ENCODE data around the gene EMB. TPM values are rescaled to one million over a fixed set of nuclear protein-coding genes. Genes with fewer than 3 reads are reported as not detected.
"Not testable (repeated sequence)": the region's sequence is repeated elsewhere in the genome, so short reads cannot be mapped to it uniquely, and the experiment has no call there.

EMB gene
- polyA plus RNA-seq, 3 donors, result 51.9 to 191 (median 131) TPM

DNA sequence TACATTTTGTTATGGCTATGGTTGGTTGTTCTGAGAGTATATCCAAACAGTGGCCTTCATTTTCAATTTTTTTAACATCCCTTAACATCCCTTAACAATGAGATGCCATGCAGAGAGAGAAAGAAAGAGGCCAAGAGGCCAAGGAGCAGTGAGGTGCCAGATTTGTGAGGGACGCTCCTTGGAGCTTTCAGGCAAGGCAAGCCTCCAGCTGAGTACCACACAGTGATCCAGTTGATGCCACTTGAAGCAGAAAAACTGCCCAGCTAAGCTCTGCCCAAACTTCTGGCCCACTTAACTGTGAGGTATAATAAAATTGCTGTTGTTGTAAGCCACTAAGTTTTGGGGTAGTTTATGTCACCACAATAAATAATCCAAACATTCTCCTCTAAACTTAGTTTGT, 22.6 kb upstream of the EMB start:
- Histone ChIP-seq H3K4me3 (replicated peaks in 1 of 3; ENCODE audit: low read depth in 2 of 3, low read length in 3 of 3) (no peak overlapping the region), H4K20me1 (ENCODE audit: insufficient read depth, low read length) (no peaks in the 10 kb centered on the region), H3K79me2 (ENCODE audit: insufficient read depth, low read length) (no peaks in the 10 kb centered on the region), H3K4me2 (replicated peaks; ENCODE audit: extremely low read depth, low read length, poor library complexity, severe bottlenecking) (no peak overlapping the region), H3K4me1 (ENCODE audit: control insufficient read depth in 1 of 2, insufficient read depth in 2 of 2, low read length in 2 of 2) (no peaks in the 10 kb centered on the region), H3K36me3 (replicated peaks in 1 of 2; ENCODE audit: control insufficient read depth in 1 of 2, insufficient read depth in 2 of 2, low read length in 2 of 2) (no peaks in the 10 kb centered on the region), H3K27ac (ENCODE audit: low read depth in 1 of 2, low read length in 2 of 2) (no peak overlapping the region), H2AFZ (ENCODE audit: insufficient read depth, low read depth, low read length, poor library complexity, severe bottlenecking) (no peak overlapping the region), H3K9me3 (replicated peaks in 1 of 2; ENCODE audit: control insufficient read depth in 1 of 2, insufficient read depth in 1 of 2, low read length in 2 of 2) (no peaks in the 10 kb centered on the region), H3K27me3 (ENCODE audit: control insufficient read depth in 2 of 2, insufficient read depth in 2 of 2, low read length in 2 of 2) (no peaks in the 10 kb centered on the region), H3K9ac (ENCODE audit: insufficient read depth, low read length, poor library complexity, severe bottlenecking) (no peak overlapping the region)
- WGBS (ENCODE audit: insufficient coverage), result 100% methylated on average over 1 of the region's 1 CpG
- Mint-ChIP-seq H3K4me1 (peaks cover 1% of the 10 kb centered on the region), H3K36me3 (peaks cover 0 to 3% of the 10 kb centered on the region in 2 donors), H3K27ac (no peak overlapping the region), H3K4me3 (no peak overlapping the region), H3K27me3 (ENCODE audit: low read depth in 3 of 3) (peaks cover 0 to 1% (median 0%) of the 10 kb centered on the region in 3 donors), H3K9me3 (peaks cover 4 to 18% (median 12%) of the 10 kb centered on the region in 7 donors)
- no peak for DNase-seq
- intact Hi-C loops (cut with micrococcal nuclease), result no loop called here
- TF ChIP-seq, protein P1, sequence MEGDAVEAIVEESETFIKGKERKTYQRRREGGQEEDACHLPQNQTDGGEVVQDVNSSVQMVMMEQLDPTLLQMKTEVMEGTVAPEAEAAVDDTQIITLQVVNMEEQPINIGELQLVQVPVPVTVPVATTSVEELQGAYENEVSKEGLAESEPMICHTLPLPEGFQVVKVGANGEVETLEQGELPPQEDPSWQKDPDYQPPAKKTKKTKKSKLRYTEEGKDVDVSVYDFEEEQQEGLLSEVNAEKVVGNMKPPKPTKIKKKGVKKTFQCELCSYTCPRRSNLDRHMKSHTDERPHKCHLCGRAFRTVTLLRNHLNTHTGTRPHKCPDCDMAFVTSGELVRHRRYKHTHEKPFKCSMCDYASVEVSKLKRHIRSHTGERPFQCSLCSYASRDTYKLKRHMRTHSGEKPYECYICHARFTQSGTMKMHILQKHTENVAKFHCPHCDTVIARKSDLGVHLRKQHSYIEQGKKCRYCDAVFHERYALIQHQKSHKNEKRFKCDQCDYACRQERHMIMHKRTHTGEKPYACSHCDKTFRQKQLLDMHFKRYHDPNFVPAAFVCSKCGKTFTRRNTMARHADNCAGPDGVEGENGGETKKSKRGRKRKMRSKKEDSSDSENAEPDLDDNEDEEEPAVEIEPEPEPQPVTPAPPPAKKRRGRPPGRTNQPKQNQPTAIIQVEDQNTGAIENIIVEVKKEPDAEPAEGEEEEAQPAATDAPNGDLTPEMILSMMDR (IDR thresholded peaks at IDR 0.05), result no peak

GRCh38 chr5:50463047-50463446, 22.0 kb upstream of the EMB start:
- no peak overlapping the region for H3K4me2 ChIP-seq (replicated peaks; ENCODE audit: extremely low read depth, low read length, poor library complexity, severe bottlenecking)
- no peak overlapping the region for H2AFZ ChIP-seq (ENCODE audit: insufficient read depth, low read depth, low read length, poor library complexity, severe bottlenecking)
- no peaks in the 10 kb centered on the region for H3K9me3 ChIP-seq (replicated peaks in 1 of 2; ENCODE audit: control insufficient read depth in 1 of 2, insufficient read depth in 1 of 2, low read length in 2 of 2)
- DNase-seq, result no peak
- Mint-ChIP-seq H3K4me1 (peaks cover 5% of the 10 kb centered on the region), H3K4me3 (no peak overlapping the region), H3K9me3 (peaks cover 3 to 18% (median 7%) of the 10 kb centered on the region in 7 donors), H3K27me3 (ENCODE audit: low read depth in 3 of 3) (peaks cover 0 to 1% (median 0%) of the 10 kb centered on the region in 3 donors), H3K36me3 (peaks cover 0 to 3% of the 10 kb centered on the region in 2 donors), H3K27ac (no peak overlapping the region)
- H3K79me2 ChIP-seq (ENCODE audit: insufficient read depth, low read length), result no peaks in the 10 kb centered on the region
- H3K4me1 ChIP-seq (ENCODE audit: control insufficient read depth in 1 of 2, insufficient read depth in 2 of 2, low read length in 2 of 2), result peaks cover 0 to 3% of the 10 kb centered on the region in 2 donors
- H3K4me3 ChIP-seq (replicated peaks in 1 of 3; ENCODE audit: low read depth in 2 of 3, low read length in 3 of 3), result no peak overlapping the region
- intact Hi-C loops (cut with micrococcal nuclease), result no loop called here
- H3K27me3 ChIP-seq (ENCODE audit: control insufficient read depth in 2 of 2, insufficient read depth in 2 of 2, low read length in 2 of 2), result no peaks in the 10 kb centered on the region
- H3K27ac ChIP-seq (ENCODE audit: low read depth in 1 of 2, low read length in 2 of 2), result no peak overlapping the region
- no peak overlapping the region for H3K9ac ChIP-seq (ENCODE audit: insufficient read depth, low read length, poor library complexity, severe bottlenecking)
- no peaks in the 10 kb centered on the region for H3K36me3 ChIP-seq (replicated peaks in 1 of 2; ENCODE audit: control insufficient read depth in 1 of 2, insufficient read depth in 2 of 2, low read length in 2 of 2)
- TF ChIP-seq, protein P1 (IDR thresholded peaks at IDR 0.05), result no peak
- 100% methylated on average over 2 of the region's 2 CpGs for WGBS (ENCODE audit: insufficient coverage)
- H4K20me1 ChIP-seq (ENCODE audit: insufficient read depth, low read length), result no peaks in the 10 kb centered on the region

GRCh38 chr5:50462579-50462978, 21.5 kb upstream of the EMB start:
- H3K36me3 Mint-ChIP-seq; H3K27ac Mint-ChIP-seq; intact Hi-C loops (cut with micrococcal nuclease): not testable (repeated sequence)

More at GRCh38 chr5:50462579-50462978, 21.5 kb upstream of the EMB start:
- not testable (repeated sequence) for H4K20me1 ChIP-seq (ENCODE audit: insufficient read depth, low read length); H3K4me2 ChIP-seq (replicated peaks; ENCODE audit: extremely low read depth, low read length, poor library complexity, severe bottlenecking); H2AFZ ChIP-seq (ENCODE audit: insufficient read depth, low read depth, low read length, poor library complexity, severe bottlenecking); H3K4me3 ChIP-seq (replicated peaks in 1 of 3; ENCODE audit: low read depth in 2 of 3, low read length in 3 of 3); H3K4me1 ChIP-seq (ENCODE audit: control insufficient read depth in 1 of 2, insufficient read depth in 2 of 2, low read length in 2 of 2); H3K4me1 Mint-ChIP-seq; DNase-seq; H3K9me3 ChIP-seq (replicated peaks in 1 of 2; ENCODE audit: control insufficient read depth in 1 of 2, insufficient read depth in 1 of 2, low read length in 2 of 2); H3K27me3 ChIP-seq (ENCODE audit: control insufficient read depth in 2 of 2, insufficient read depth in 2 of 2, low read length in 2 of 2); H3K79me2 ChIP-seq (ENCODE audit: insufficient read depth, low read length); H3K9ac ChIP-seq (ENCODE audit: insufficient read depth, low read length, poor library complexity, severe bottlenecking); H3K27ac ChIP-seq (ENCODE audit: low read depth in 1 of 2, low read length in 2 of 2); H3K36me3 ChIP-seq (replicated peaks in 1 of 2; ENCODE audit: control insufficient read depth in 1 of 2, insufficient read depth in 2 of 2, low read length in 2 of 2); H3K4me3 Mint-ChIP-seq; H3K27me3 Mint-ChIP-seq (ENCODE audit: low read depth in 3 of 3)
- no CpG with 5 or more reads among the region's 1 CpG for WGBS (ENCODE audit: insufficient coverage)
- peaks cover 3 to 15% (median 4%) of the 10 kb centered on the region in 7 donors for H3K9me3 Mint-ChIP-seq

Data from CD14-positive monocyte (primary cell).